ENCODE measurements around the gene NYNRIN.
A peak's percentile ranks its signal among the peaks of the same experiment; 100 is the strongest.

Gene NYNRIN

DNA sequence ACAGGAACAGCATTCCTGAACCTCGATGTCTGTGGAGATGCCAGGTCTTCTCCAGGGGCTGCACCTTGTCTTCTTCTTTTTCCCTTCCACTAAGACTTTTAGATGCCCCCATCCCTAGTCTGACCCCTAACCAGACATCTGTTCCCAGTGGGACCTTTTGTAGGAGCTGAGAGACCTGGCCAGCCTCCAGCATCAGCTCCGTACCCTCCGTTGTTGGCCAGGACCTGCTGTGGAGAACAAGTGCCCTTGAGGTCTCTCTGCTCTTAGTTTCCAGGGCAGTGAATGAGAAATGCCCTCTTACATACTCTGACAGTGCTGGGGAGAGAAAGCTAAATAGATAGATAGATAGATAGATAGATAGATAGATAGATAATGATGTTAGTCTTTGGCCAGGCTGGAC lies 60.5 kb downstream of the NYNRIN start:
- Histone ChIP-seq H3K4me1 (ENCODE audit: control insufficient read depth, insufficient read depth, low read depth, low read length) (no peaks in the 10 kb centered on the region), H3K4ac (ENCODE audit: low read depth in 1 of 2, low read length in 2 of 2) (no peak overlapping the region), H2AFZ (ENCODE audit: low read depth, low read length) (no peak overlapping the region), H2BK120ac (ENCODE audit: low read depth, low read length) (no peak overlapping the region), H3K18ac (ENCODE audit: low read depth in 1 of 2, low read length in 2 of 2) (no peak overlapping the region), H4K8ac (ENCODE audit: low read length) (no peak overlapping the region), H3K4me2 (ENCODE audit: low read length, poor library complexity, severe bottlenecking) (no peak overlapping the region), H2BK12ac (ENCODE audit: low read length in 2 of 2) (no peak overlapping the region), H3K23ac (ENCODE audit: low read length in 2 of 2) (no peak overlapping the region), H3K9ac (ENCODE audit: low read length) (no peak overlapping the region), H4K91ac (ENCODE audit: low read length) (no peak overlapping the region), H3K9me3 (ENCODE audit: control insufficient read depth, low read length) (peaks cover 11% of the 10 kb centered on the region), H2BK15ac (ENCODE audit: low read depth, poor library complexity, severe bottlenecking) (no peak overlapping the region), H3K14ac (ENCODE audit: low read length in 2 of 2) (peak overlapping the region in 1 of 2 experiments; percentile 22), H3K4me3 (ENCODE audit: insufficient read depth in 1 of 2, low read depth in 1 of 2, low read length in 2 of 2) (no peak overlapping the region), H2BK5ac (ENCODE audit: low read depth, low read length, poor library complexity, severe bottlenecking) (no peak overlapping the region), H3K27me3 (ENCODE audit: control insufficient read depth in 1 of 2, insufficient read depth in 1 of 2, low read length in 2 of 2) (no peaks in the 10 kb centered on the region), H3K36me3 (ENCODE audit: control insufficient read depth in 1 of 2, insufficient read depth in 2 of 2, low read depth in 1 of 2, low read length in 2 of 2) (peaks cover 0 to 4% of the 10 kb centered on the region in 2 experiments), H3K79me1 (replicated peaks; ENCODE audit: low read length, poor library complexity, severe bottlenecking) (no peaks in the 10 kb centered on the region), H3K27ac (ENCODE audit: low read length, poor library complexity, severe bottlenecking) (no peak overlapping the region), H2AK5ac (ENCODE audit: low read length, severe bottlenecking) (no peak overlapping the region)
- DNase-seq = no peak
- 92% methylated on average over 3 of the region's 3 CpGs for WGBS

DNA sequence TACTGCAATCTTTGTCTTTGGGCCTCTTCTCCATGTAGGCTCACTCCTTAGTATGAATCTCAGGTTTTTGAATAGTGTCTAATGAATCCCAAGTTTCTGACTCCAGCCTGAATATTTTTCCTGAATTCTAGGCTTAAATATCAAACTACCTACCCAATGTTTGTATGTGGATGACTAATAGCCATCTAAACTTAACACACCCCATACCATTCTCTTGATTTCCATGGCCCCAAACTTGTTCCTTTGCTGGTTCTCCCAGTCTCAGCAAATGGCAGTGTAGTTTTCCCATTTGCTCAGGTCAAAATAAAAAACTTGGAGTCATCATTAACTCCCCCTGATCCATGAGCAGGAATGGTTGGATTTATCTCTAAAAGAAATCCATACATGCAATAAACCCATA lies 62.5 kb downstream of the NYNRIN start:
- Histone ChIP-seq H3K4me1 (ENCODE audit: control insufficient read depth, insufficient read depth, low read depth, low read length) (no peaks in the 10 kb centered on the region), H4K8ac (ENCODE audit: low read length) (no peak overlapping the region), H3K4me3 (ENCODE audit: insufficient read depth in 1 of 2, low read depth in 1 of 2, low read length in 2 of 2) (no peak overlapping the region), H3K9me3 (ENCODE audit: control insufficient read depth, low read length) (peaks cover 7% of the 10 kb centered on the region), H2BK15ac (ENCODE audit: low read depth, poor library complexity, severe bottlenecking) (no peak overlapping the region), H3K4ac (ENCODE audit: low read depth in 1 of 2, low read length in 2 of 2) (no peak overlapping the region), H2AK5ac (ENCODE audit: low read length, severe bottlenecking) (no peak overlapping the region), H3K23ac (ENCODE audit: low read length in 2 of 2) (no peak overlapping the region), H3K4me2 (ENCODE audit: low read length, poor library complexity, severe bottlenecking) (no peak overlapping the region), H2AFZ (ENCODE audit: low read depth, low read length) (no peak overlapping the region), H3K36me3 (ENCODE audit: control insufficient read depth in 1 of 2, insufficient read depth in 2 of 2, low read depth in 1 of 2, low read length in 2 of 2) (peaks cover 0 to 4% of the 10 kb centered on the region in 2 experiments), H4K91ac (ENCODE audit: low read length) (no peak overlapping the region), H3K27ac (ENCODE audit: low read length, poor library complexity, severe bottlenecking) (no peak overlapping the region), H3K18ac (ENCODE audit: low read depth in 1 of 2, low read length in 2 of 2) (no peak overlapping the region), H2BK120ac (ENCODE audit: low read depth, low read length) (no peak overlapping the region), H2BK5ac (ENCODE audit: low read depth, low read length, poor library complexity, severe bottlenecking) (no peak overlapping the region), H2BK12ac (ENCODE audit: low read length in 2 of 2) (no peak overlapping the region), H3K79me1 (replicated peaks; ENCODE audit: low read length, poor library complexity, severe bottlenecking) (no peaks in the 10 kb centered on the region), H3K14ac (ENCODE audit: low read length in 2 of 2) (no peak overlapping the region), H3K9ac (ENCODE audit: low read length) (no peak overlapping the region), H3K27me3 (ENCODE audit: control insufficient read depth in 1 of 2, insufficient read depth in 1 of 2, low read length in 2 of 2) (no peaks in the 10 kb centered on the region)
- DNase-seq = no peak

DNA sequence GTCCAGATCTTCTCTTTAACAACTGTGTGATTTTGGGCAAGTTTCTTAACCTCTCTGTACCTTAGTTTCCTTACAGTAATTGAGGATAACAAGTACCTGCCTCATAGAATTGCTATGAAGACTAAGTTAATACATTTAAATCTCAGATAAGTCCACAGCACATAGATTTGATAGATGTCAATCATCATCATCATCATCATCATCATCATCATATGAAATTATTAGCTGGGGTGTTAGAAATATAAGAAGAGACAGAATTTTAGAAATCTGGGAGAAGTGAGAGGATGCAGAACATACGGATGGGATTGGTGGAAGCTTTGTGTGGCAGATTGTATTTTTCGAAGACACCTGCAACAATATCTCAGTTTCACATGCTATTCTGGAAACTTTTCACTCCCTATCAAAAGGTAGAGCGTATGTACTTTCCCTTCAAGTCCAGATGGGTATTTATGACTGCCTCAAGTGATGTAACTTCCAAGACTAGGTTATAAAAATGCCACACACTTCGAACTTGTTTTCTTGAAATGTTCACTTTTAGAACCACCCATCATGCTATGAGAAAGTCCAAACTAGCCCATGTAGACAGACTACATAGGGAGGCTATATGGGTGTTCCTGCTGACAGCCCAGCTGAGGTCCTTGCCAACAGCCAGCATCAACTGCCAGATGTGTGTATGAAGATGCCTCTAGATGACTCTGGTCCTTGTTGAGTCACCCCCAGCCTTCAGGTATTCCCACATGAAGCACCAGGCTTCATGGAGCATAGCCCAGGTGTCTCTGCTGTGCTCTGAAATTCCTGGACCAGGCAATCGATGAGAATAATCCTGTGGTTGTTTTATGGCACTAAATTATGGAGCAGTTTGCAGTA lies 64.4 kb downstream of the NYNRIN start:
- H2BK5ac ChIP-seq (ENCODE audit: low read depth, low read length, poor library complexity, severe bottlenecking) = no peak overlapping the region
- no peak overlapping the region for H3K4ac ChIP-seq (ENCODE audit: low read depth in 1 of 2, low read length in 2 of 2)
- H3K27me3 ChIP-seq (ENCODE audit: control insufficient read depth in 1 of 2, insufficient read depth in 1 of 2, low read length in 2 of 2) = no peaks in the 10 kb centered on the region
- no peak overlapping the region for H3K18ac ChIP-seq (ENCODE audit: low read depth in 1 of 2, low read length in 2 of 2)
- no peak overlapping the region for H2BK15ac ChIP-seq (ENCODE audit: low read depth, poor library complexity, severe bottlenecking)
- no peak overlapping the region for H3K14ac ChIP-seq (ENCODE audit: low read length in 2 of 2)
- H4K8ac ChIP-seq (ENCODE audit: low read length) = no peak overlapping the region
- no peaks in the 10 kb centered on the region for H3K79me1 ChIP-seq (replicated peaks; ENCODE audit: low read length, poor library complexity, severe bottlenecking)
- H2AK5ac ChIP-seq (ENCODE audit: low read length, severe bottlenecking) = no peak overlapping the region
- H2BK12ac ChIP-seq (ENCODE audit: low read length in 2 of 2) = no peak overlapping the region
- no peak overlapping the region for H4K91ac ChIP-seq (ENCODE audit: low read length)
- H3K9me3 ChIP-seq (ENCODE audit: control insufficient read depth, low read length) = no peaks in the 10 kb centered on the region
- H3K23ac ChIP-seq (ENCODE audit: low read length in 2 of 2) = no peak overlapping the region
- no peak overlapping the region for H3K27ac ChIP-seq (ENCODE audit: low read length, poor library complexity, severe bottlenecking)
- no peaks in the 10 kb centered on the region for H3K36me3 ChIP-seq (ENCODE audit: control insufficient read depth in 1 of 2, insufficient read depth in 2 of 2, low read depth in 1 of 2, low read length in 2 of 2)
- 52% methylated on average over 4 of the region's 5 CpGs for WGBS
- no peak for DNase-seq
- H3K4me1 ChIP-seq (ENCODE audit: control insufficient read depth, insufficient read depth, low read depth, low read length) = no peaks in the 10 kb centered on the region
- no peak overlapping the region for H3K4me2 ChIP-seq (ENCODE audit: low read length, poor library complexity, severe bottlenecking)
- no peak overlapping the region for H2AFZ ChIP-seq (ENCODE audit: low read depth, low read length)
- no peak overlapping the region for H3K9ac ChIP-seq (ENCODE audit: low read length)
- no peak overlapping the region for H3K4me3 ChIP-seq (ENCODE audit: insufficient read depth in 1 of 2, low read depth in 1 of 2, low read length in 2 of 2)
- H2BK120ac ChIP-seq (ENCODE audit: low read depth, low read length) = no peak overlapping the region

DNA sequence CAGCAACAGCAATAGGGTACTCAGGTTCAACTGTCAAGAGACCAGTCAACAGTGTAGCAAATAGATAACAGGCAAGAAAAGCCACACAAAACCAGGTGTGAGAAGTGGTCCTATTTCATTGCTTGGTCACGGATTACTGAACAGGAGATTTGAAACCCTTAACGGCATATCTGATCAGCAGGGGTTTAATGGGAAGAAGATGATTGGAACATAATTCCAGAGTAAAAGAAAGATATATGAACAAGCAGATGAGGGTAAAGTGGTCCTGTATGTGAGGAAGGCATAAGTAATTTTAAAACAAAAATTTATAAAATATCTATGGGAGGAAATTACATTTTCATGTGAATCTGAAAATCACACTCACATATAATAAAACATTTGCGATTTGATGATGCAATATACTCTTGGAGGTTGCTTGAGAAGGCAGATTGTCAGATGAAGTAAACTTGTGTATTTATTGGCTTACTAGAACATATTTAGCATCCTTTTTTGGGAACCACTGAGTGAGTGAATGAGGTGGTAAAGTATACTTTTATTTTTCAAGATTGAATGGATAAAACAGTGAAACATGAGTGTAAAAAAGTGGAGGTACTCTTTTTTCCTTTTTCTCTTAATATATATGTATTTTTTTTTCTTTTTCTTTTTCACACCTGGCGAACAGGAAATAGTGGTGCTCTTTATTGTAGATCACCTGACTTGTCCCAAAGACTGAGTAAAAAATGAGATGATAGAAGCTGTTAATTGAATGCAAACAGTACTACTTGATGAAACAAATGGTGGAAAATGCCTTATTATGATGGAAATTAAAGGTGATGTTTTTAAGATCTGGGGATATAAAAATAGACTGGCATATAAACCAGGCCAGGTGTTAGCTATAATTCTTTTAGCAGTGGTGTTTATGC lies 65.3 kb downstream of the NYNRIN start:
- Histone ChIP-seq H3K27ac (ENCODE audit: low read length, poor library complexity, severe bottlenecking) (no peak overlapping the region), H3K4ac (ENCODE audit: low read depth in 1 of 2, low read length in 2 of 2) (no peak overlapping the region), H3K23ac (ENCODE audit: low read length in 2 of 2) (no peak overlapping the region), H4K91ac (ENCODE audit: low read length) (no peak overlapping the region), H3K4me3 (ENCODE audit: insufficient read depth in 1 of 2, low read depth in 1 of 2, low read length in 2 of 2) (no peak overlapping the region), H3K18ac (ENCODE audit: low read depth in 1 of 2, low read length in 2 of 2) (no peak overlapping the region), H3K4me2 (ENCODE audit: low read length, poor library complexity, severe bottlenecking) (no peak overlapping the region), H2BK12ac (ENCODE audit: low read length in 2 of 2) (no peak overlapping the region), H3K9ac (ENCODE audit: low read length) (no peak overlapping the region), H2BK5ac (ENCODE audit: low read depth, low read length, poor library complexity, severe bottlenecking) (no peak overlapping the region), H3K79me1 (replicated peaks; ENCODE audit: low read length, poor library complexity, severe bottlenecking) (no peaks in the 10 kb centered on the region), H4K8ac (ENCODE audit: low read length) (no peak overlapping the region), H2AFZ (ENCODE audit: low read depth, low read length) (no peak overlapping the region), H3K4me1 (ENCODE audit: control insufficient read depth, insufficient read depth, low read depth, low read length) (no peaks in the 10 kb centered on the region), H2AK5ac (ENCODE audit: low read length, severe bottlenecking) (no peak overlapping the region), H2BK120ac (ENCODE audit: low read depth, low read length) (no peak overlapping the region), H2BK15ac (ENCODE audit: low read depth, poor library complexity, severe bottlenecking) (no peak overlapping the region), H3K36me3 (ENCODE audit: control insufficient read depth in 1 of 2, insufficient read depth in 2 of 2, low read depth in 1 of 2, low read length in 2 of 2) (no peaks in the 10 kb centered on the region), H3K27me3 (ENCODE audit: control insufficient read depth in 1 of 2, insufficient read depth in 1 of 2, low read length in 2 of 2) (no peaks in the 10 kb centered on the region), H3K14ac (ENCODE audit: low read length in 2 of 2) (no peak overlapping the region), H3K9me3 (ENCODE audit: control insufficient read depth, low read length) (no peaks in the 10 kb centered on the region)
- WGBS = 65% methylated on average over 3 of the region's 4 CpGs
- no peak for DNase-seq
